ENCODE measurements around the gene POLR3B. TPM values are rescaled to one million over a fixed set of nuclear protein-coding genes. Genes with fewer than 3 reads are reported as not detected.

Gene POLR3B
- total RNA-seq, 1 donor from 2014 or later, result 8.1 TPM

DNA sequence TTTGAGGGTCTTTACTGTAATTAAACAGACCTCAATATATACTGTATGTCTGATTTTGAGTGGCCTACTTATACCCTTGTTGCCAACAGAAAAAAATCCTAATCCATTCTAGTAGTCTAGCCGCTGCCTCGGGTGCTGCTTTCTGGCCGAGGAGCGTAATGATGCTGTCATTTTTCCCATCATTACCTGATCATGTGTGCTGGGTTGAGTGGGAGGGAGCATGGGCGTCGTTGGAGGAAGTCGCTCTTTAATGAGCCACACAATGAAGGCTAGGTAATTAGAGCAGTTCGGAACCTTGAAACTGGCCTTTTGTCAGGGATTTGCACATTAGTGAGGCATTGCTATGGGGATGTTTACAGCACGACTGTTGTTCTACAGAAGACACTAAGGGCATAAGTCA lies 149.1 kb downstream of the POLR3B start:
- Mint-ChIP-seq H3K36me3 (ENCODE audit: unreplicated experiment) (peaks cover 30% of the 10 kb centered on the region), H3K27me3 (ENCODE audit: unreplicated experiment) (no peaks in the 10 kb centered on the region), H3K4me3 (ENCODE audit: unreplicated experiment) (no peak overlapping the region), H3K27ac (ENCODE audit: unreplicated experiment) (no peak overlapping the region), H3K4me1 (ENCODE audit: unreplicated experiment) (no peaks in the 10 kb centered on the region), H3K9me3 (ENCODE audit: unreplicated experiment) (no peaks in the 10 kb centered on the region)
- TF ChIP-seq CTCF (IDR thresholded peaks at IDR 0.05), result no peak
- DNase-seq (ENCODE audit: extremely low spot score, unreplicated experiment), result no peak

- no peak for DNase-seq (ENCODE audit: extremely low spot score, unreplicated experiment)
- no peaks in the 10 kb centered on the region for H3K4me1 Mint-ChIP-seq (ENCODE audit: unreplicated experiment)
- peaks cover 27% of the 10 kb centered on the region for H3K36me3 Mint-ChIP-seq (ENCODE audit: unreplicated experiment)
- H3K4me3 Mint-ChIP-seq (ENCODE audit: unreplicated experiment), result no peak overlapping the region
- no peaks in the 10 kb centered on the region for H3K27me3 Mint-ChIP-seq (ENCODE audit: unreplicated experiment)
- H3K9me3 Mint-ChIP-seq (ENCODE audit: unreplicated experiment), result no peaks in the 10 kb centered on the region
- no peak for TF ChIP-seq CTCF (IDR thresholded peaks at IDR 0.05)
- H3K27ac Mint-ChIP-seq (ENCODE audit: unreplicated experiment), result no peak overlapping the region
These were observed 151.4 kb downstream of the POLR3B start for GRCh38 chr12:106508966-106509365.

GRCh38 chr12:106511365-106511764 lies 153.8 kb downstream of the POLR3B start:
- Mint-ChIP-seq H3K36me3 (ENCODE audit: unreplicated experiment) (peaks cover 15% of the 10 kb centered on the region), H3K27ac (ENCODE audit: unreplicated experiment) (no peak overlapping the region), H3K27me3 (ENCODE audit: unreplicated experiment) (no peaks in the 10 kb centered on the region), H3K4me1 (ENCODE audit: unreplicated experiment) (no peaks in the 10 kb centered on the region), H3K9me3 (ENCODE audit: unreplicated experiment) (no peaks in the 10 kb centered on the region), H3K4me3 (ENCODE audit: unreplicated experiment) (no peak overlapping the region)
- no peak for TF ChIP-seq CTCF (IDR thresholded peaks at IDR 0.05)
- no peak for DNase-seq (ENCODE audit: extremely low spot score, unreplicated experiment)

GRCh38 chr12:106517314-106517713 lies 159.8 kb downstream of the POLR3B start:
- H3K27ac Mint-ChIP-seq (ENCODE audit: unreplicated experiment), result no peak overlapping the region
- no peak overlapping the region for H3K4me3 Mint-ChIP-seq (ENCODE audit: unreplicated experiment)
- no peaks in the 10 kb centered on the region for H3K36me3 Mint-ChIP-seq (ENCODE audit: unreplicated experiment)
- no peak for DNase-seq (ENCODE audit: extremely low spot score, unreplicated experiment)
- no peaks in the 10 kb centered on the region for H3K4me1 Mint-ChIP-seq (ENCODE audit: unreplicated experiment)
- H3K27me3 Mint-ChIP-seq (ENCODE audit: unreplicated experiment), result no peaks in the 10 kb centered on the region
- H3K9me3 Mint-ChIP-seq (ENCODE audit: unreplicated experiment), result no peaks in the 10 kb centered on the region
- no peak for TF ChIP-seq CTCF (IDR thresholded peaks at IDR 0.05)

- no peak for TF ChIP-seq CTCF (IDR thresholded peaks at IDR 0.05)
- H3K27me3 Mint-ChIP-seq (ENCODE audit: unreplicated experiment), result no peaks in the 10 kb centered on the region
- no peaks in the 10 kb centered on the region for H3K36me3 Mint-ChIP-seq (ENCODE audit: unreplicated experiment)
- DNase-seq (ENCODE audit: extremely low spot score, unreplicated experiment), result no peak
- no peaks in the 10 kb centered on the region for H3K9me3 Mint-ChIP-seq (ENCODE audit: unreplicated experiment)
- no peaks in the 10 kb centered on the region for H3K4me1 Mint-ChIP-seq (ENCODE audit: unreplicated experiment)
- H3K27ac Mint-ChIP-seq (ENCODE audit: unreplicated experiment), result no peak overlapping the region
- no peak overlapping the region for H3K4me3 Mint-ChIP-seq (ENCODE audit: unreplicated experiment)
These were observed 162.1 kb downstream of the POLR3B start for GRCh38 chr12:106519607-106520021.

Measured in osteocyte (in vitro differentiated cells).